HL-60/S4 (cell line): ENCODE data around the gene NDUFS5.
"Not testable (repeated sequence)": the region's sequence is repeated elsewhere in the genome, so short reads cannot be mapped to it uniquely, and the experiment has no call there.

Experiments used
- in situ Hi-C: fragments of 300-500 bp; cut with MboI; formaldehyde crosslinking; loops from 2 replicates; pipeline ENCODE4 v1.14.3; 2022; ENCODE audit warnings: low sequenced_read_pairs

The NDUFS5 gene

DNA sequence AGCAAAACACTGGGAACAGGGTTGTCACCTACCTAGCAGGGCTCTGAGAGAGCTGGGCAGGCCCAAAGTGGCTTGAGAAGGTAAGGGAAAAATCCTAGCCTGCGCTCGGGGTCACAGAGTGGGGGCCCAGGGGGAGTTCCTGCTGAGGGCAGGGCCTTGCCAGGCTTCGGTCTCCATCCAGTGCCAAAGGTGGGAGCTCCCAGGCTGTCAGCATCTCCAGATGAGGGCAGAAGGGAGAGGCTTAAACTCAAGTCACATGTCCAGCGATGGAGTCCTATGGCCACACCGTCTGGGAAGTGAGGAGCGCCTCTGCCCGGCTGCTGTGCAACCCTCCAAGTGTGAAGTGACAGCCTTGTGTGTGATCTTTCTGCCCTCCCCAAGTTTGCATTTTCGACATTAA is 11.2 kb upstream of the NDUFS5 start:
- in situ Hi-C loops: not testable (repeated sequence)

GRCh38 chr1:39016604-39017171 is 9.5 kb upstream of the NDUFS5 start:
- in situ Hi-C loops: no loop called here

DNA sequence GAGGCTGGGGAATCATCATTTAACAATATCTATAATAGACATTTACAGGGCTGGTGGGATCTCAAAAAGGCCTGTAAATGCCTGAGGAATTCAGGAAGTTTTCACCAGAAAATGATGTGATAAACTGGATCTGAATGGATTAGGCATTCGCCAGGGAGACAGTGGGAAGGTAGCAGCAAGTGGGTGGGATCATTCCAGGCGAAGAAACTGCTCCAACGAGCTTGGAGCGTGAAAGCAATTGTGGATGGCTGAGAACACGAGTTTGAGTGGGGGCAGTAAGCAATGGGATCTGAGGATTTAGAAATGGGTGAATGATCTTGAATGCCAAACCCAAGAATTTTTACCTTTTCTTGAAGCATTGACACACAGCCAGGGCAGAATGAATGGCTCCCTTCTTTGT is 8.9 kb upstream of the NDUFS5 start:
- in situ Hi-C loops: no loop called here

DNA sequence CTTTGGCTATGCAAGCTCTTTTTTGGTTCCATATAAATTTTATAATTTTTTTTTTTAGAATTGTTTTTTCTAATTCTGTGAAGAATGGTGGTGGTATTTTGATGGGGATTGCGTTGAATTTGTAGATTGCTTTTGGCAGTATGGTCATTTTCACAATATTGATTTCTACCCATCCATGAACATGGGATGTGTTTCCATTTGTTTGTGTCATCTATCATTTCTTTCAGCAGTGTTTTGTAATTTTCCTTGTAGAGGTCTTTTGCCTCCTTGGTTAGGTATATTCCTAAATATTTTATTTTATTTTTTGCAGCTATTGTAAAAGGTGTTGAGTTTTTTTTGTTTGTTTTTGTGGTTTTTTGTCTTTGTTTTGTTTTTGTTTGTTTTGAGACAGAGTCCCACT is 5.7 kb upstream of the NDUFS5 start:
- in situ Hi-C loops: not testable (repeated sequence)

- in situ Hi-C loops: no loop called here
These were observed 4.7 kb upstream of the NDUFS5 start for GRCh38 chr1:39021426-39021825.

DNA sequence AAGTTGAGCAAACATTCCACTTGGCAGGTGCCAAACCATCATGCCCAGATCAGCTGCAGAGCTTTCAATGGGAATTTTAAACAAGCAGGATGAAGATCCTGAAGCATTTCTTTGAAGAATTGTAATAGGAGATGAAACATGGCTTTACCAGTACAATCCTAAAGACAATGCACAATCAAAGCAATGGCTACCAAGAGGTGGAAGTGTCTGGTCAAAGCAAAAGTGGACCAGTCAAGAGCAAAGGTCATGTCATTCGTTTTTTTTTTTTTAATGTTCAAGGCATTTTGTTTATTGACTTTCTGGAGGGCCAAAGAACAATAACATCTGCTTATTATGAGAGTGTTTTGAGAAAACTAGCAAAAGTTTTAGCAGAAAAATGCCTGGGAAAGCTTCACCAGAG is 3.0 kb upstream of the NDUFS5 start:
- in situ Hi-C loops: no loop called here

DNA sequence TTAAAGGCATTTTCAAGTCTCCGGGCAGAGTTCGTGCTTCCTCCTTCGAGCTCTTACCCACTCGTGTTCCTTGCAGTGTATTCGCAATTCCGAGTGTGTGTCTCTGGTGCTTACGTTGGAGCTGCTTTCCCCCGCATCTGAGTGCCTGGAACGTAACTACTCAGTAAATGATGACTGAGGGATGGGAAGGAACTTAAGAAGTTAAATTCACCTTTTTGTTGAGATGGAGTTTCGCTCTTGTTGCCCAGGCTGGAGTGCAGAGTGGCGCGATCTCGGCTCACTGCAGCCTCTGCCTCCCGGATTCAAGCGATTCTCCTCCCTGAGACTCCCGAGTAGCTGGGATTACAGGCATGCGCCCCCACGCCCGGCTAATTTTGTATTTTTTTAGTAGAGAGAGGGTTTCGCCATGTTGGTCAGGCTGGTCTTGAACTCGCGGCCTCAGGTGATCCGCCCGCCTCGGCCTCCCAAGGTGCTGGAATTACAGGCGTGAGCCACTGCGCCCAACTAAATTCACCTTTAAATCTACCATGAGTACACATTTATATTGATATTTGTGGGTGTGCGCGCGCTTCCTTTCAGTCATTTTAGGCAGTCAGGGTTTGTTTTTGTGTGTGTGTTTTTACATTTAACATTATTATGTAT is 837 bp downstream of the NDUFS5 start:
- in situ Hi-C loops: no loop called here

DNA sequence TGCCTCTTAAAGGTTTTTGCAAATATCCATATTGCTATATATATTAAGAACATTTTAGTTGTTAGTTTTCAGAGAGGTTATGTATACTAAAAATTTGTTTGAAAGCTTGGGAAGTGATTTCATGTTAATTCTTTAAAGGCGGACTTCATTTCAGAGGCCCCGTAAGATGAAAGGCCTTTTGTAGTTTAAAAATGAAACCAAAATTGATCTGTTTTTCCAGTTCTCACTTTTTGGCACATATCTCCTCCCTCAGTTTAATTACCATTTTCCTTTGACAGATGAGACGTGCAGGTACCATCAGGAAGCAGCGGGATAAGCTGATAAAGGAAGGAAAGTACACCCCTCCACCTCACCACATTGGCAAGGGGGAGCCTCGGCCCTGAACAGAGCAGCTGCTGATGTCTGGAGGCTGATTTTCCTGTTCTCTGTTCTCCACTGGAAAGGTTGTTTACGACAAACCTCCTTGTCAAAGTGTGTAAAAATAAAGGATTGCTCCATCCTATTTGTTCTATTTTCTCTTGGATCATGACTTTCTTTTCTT is 8.0 kb downstream of the NDUFS5 start:
- in situ Hi-C loops: no loop called here

DNA sequence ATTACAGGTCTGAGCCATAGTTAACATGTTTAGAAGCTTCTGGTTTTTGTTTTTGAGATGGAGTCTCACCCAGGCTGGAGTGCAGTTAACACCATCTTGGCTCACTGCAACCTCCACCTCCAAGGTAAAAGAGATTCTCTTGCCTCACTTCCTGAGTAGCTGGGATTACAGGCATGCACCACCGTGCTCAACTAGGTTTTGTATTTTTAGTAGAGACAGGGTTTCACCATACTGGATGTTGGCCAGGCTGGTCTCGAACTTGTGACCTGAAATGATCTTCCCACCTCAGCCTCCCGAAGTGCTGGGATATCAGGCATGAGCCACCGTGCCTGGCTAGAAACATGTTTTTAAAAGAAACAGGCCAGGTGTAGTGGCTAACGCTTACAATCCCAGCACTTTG is 10.5 kb downstream of the NDUFS5 start:
- in situ Hi-C loops: no loop called here

DNA sequence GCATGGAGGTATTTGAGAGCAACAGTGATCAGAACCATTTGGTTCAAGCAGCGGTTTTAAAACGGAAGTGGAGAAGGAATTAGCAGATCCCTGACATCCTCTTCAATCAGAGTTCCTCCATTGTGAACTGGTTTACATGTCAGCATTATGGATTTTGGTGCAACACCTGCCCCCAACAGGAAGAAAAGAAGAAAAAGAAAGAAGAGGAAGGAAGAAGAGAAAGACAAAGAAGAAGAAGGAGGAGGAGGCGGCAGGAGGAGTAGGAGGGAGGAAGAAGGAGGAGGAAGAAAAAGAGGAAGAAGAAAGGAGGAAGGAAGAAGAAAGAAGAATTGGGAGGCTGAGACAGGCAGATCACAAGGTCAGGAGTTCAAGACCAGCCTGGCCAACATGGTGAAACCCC is 17.4 kb downstream of the NDUFS5 start:
- in situ Hi-C loops: no loop called here

DNA sequence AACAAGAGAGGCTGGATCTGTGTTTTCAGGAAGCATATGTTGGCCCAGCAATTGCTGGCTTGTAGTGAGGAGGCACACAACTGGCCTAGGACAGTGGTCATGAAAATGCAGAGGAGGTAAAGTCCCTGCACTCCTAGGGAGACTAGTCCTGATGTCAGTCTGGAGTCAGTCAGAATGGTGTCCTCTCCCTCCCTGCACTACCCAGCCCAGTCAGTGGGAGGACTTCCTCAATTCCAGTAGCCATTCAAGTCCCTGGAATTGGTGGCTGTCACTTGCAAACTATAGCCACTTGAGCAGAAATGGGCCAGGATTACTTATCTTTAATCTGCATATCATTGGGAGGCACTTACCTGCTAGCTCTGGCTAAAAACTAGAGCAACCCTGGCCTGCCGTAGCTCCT is 18.6 kb downstream of the NDUFS5 start:
- in situ Hi-C loops: no loop called here

DNA sequence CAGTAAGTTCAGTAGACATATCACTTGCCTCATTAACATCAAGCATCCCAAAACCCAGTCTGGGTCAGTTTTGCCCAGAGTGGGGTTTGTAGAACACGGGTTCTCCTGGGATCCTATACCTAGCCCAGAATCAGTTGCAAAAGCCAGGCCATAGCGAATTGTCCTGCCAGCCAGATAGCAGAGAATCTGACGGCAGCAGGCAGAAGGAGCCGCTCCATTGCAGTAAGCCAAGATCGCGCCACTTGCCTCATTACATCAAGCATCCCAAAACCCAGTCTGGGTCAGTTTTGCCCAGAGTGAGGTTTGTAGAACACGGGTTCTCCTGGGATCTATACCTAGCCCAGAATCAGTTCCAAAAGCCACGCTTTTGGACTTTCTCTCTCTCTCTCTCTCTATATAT is 19.1 kb downstream of the NDUFS5 start:
- in situ Hi-C loops: no loop called here

- in situ Hi-C loops: no loop called here
These were observed 20.6 kb downstream of the NDUFS5 start for GRCh38 chr1:39046613-39047210.

DNA sequence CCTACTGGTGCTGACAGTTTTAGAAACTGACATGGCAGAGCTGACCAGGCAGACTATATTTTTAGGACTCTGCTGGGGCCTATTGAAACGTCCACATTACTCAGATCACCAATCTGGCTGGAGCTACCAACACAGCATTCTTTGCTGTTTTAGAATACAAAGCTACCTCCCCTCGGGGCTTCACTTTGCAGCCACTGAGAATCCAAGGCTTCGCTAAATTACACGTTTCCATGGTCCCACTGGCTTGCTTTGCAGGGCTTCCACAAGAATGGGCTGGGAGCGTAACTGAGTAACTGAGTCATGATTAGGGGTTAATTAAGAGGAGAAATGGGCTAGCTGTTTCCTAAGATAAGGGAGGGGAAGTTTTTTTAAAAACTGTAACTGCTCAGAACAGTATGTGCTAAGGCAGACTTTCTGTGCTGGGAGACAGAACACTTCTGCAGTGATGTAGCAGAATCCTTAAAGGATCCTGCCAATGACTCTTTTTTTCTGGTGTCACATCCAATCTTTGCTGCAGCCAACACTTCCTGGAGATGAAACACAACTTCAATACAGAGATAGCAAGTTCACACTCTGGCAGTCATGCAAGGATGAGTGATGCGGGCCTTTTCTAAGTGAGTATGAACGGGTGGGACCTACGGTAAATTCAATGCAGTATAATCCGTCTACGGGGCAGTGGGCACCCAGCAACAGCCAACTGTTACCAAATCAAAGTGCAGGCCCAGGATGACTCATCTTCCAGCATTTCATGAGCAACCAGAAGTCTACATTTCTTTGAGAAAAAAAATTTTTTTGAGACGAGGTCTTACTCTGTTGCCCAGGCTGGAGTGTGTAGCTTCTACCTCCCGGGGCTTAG is 21.5 kb downstream of the NDUFS5 start:
- in situ Hi-C loops: no loop called here

GRCh38 chr1:39048745-39049370 is 22.7 kb downstream of the NDUFS5 start:
- in situ Hi-C loops: no loop called here

DNA sequence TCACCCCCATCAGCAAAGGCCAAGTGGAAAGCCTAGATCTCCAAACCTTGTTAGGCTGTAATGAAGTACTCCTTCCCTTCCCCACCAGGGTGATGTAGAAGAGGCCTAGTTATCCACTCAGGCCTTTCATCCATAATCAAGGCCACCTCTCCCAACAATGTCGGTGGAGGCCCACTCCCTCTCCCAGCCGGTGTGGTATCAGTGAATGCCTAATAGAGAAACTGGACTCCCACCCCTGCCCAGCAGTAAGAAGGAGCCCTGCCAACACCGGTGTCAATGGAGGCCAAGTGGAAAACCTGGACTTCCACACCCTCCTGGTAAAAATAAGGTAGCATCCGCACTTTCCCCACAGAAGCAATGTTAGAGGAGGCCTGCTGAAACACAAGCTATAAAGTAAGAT is 23.9 kb downstream of the NDUFS5 start:
- in situ Hi-C loops: no loop called here

- in situ Hi-C loops: not testable (repeated sequence)
These were observed 25.2 kb downstream of the NDUFS5 start for GRCh38 chr1:39051193-39051850.

DNA sequence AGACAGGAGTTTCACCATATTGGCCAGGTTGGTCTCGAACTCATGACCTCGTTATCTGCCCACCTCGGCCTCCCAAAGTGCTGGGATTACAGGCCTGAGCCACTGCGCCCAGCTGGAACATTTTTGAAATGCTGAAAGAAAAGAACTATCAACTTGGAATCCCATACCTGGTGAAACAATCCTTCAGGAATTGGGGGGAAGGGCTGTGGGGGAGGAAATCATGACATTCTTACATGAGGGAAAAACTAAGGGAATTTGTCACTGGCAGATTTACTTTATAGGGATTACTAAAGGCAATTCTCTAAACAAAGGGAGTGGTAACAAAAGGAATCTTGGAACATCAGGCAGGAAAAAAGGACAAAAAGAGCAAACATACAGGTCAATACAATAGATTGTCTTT is 25.8 kb downstream of the NDUFS5 start:
- in situ Hi-C loops: no loop called here

DNA sequence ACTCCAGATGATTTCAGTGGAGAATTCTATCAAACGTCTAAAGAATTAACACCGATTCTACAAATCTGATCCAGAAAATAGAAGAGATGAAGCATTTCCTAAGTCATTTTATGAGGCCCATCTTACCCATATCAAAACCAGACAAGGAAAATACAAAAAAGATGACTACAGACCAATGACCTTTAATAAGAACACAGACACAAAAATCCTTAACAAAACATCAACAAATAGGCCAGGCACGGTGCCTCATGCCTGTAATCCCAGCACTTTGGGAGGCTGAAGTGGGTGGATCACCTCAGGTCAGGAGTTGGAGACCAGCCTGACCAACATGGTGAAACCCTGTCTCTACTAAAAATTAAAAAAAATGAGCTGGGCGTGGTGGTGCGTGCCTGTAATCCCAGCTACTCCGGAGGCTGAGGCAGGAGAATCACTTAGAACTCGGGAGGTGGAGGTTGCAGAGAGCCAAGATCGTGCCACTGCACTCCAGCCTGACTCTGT is 29.1 kb downstream of the NDUFS5 start:
- in situ Hi-C loops: not testable (repeated sequence)

DNA sequence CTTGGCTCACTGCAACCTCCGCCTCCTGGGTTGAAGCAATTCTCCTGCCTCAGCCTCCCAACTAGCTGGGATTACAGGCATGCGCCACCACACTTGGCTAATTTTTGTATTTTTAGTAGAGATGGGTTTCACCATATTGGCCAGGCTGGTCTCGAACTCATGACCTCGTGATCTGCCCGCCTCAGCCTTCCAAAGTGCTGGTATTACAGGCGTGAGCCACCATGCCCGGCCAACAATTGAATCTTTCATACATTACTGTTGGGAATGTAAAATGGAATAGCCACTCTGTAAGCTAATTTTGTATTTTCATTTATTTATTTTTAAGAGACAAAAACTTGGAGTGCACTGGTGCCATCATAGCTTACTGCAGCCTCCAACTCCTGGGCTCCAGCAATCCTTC is 35.4 kb downstream of the NDUFS5 start:
- in situ Hi-C loops: not testable (repeated sequence)
